H1 (cell line): Measurements from ENCODE around the gene MCC. TPM values are rescaled to one million over a fixed set of nuclear protein-coding genes. Genes with fewer than 3 reads are reported as not detected.

Experiments
- CTCF ChIA-PET: fragments of 300-600 bp; sonication (Branson Sonifier 250); formaldehyde crosslinking; loops from one replicate; lab custom pipeline; 2021; ENCODE audit not compliant: partially characterized antibody; lab: Charles Lee
- POLR2A ChIA-PET: fragments of 300-600 bp; sonication (Branson Sonifier 250); formaldehyde crosslinking; loops from one replicate; lab custom pipeline; 2021; ENCODE audit warnings: inconsistent platforms; ENCODE audit not compliant: partially characterized antibody; lab: Charles Lee
- DNase-seq, 2 experiments: peaks; one replicate each; pipeline versions ENCODE4 v3.0.0 to v3.0.0-alpha.2; 2010 to 2022; ENCODE audit warnings: low spot score in 2 of 2, low read depth in 1 of 2, mixed read lengths in 1 of 2
- FAIRE-seq: peaks from 2 replicates; lab custom pipeline; 2011; peaks lifted over from hg19 to GRCh38; lab: Jason Lieb, UNC
- H2AFZ ChIP-seq: 2 replicates; pipeline ENCODE4 v1.8.1; 2012; ENCODE audit warnings: low read length, inconsistent platforms
- H2AK5ac ChIP-seq: 2 replicates; pipeline ENCODE4 v1.6.1; 2013; ENCODE audit warnings: low read depth, low read length
- H2BK120ac ChIP-seq: replicated peaks from 2 replicates; pipeline ENCODE3; 2013; ENCODE audit warnings: low read depth, low read length, inconsistent platforms
- H2BK12ac ChIP-seq: 2 replicates; pipeline ENCODE4 v1.6.1; 2013; ENCODE audit warnings: low read depth, low read length
- H2BK15ac ChIP-seq: 2 replicates; pipeline ENCODE4 v1.6.1; 2013; ENCODE audit warnings: low read length
- H2BK20ac ChIP-seq: 2 replicates; pipeline ENCODE4 v1.6.1; 2013; ENCODE audit warnings: low read length
- H2BK5ac ChIP-seq: 2 replicates; pipeline ENCODE4 v1.6.1; 2013; ENCODE audit warnings: low read depth, low read length
- H3K14ac ChIP-seq: 2 replicates; pipeline ENCODE4 v1.6.1; 2013; ENCODE audit warnings: inconsistent platforms; ENCODE audit not compliant: insufficient read length
- H3K18ac ChIP-seq: 2 replicates; pipeline ENCODE4 v1.6.1; 2013; ENCODE audit warnings: low read length; ENCODE audit errors: extremely low read depth
- H3K23ac ChIP-seq: 2 replicates; pipeline ENCODE4 v1.6.1; 2013; ENCODE audit warnings: inconsistent platforms; ENCODE audit not compliant: insufficient read length
- H3K23me2 ChIP-seq: 2 replicates; pipeline ENCODE4 v1.6.1; 2013; ENCODE audit warnings: low read depth, low read length
- H3K27ac ChIP-seq: 2 replicates; pipeline ENCODE4 v1.6.1; 2011; ENCODE audit warnings: low read depth, low read length, inconsistent platforms
- H3K27me3 ChIP-seq, 4 experiments: replicated peaks in 1 of 4; 1 replicate in 1 of 4; 2 replicates in 3 of 4; pipeline versions ENCODE4 v1.6.1 to v1.8.1; 2011 to 2013; ENCODE audit warnings: low read length in 3 of 4, mild to moderate bottlenecking in 3 of 4, inconsistent platforms in 2 of 4, mixed read lengths in 2 of 4, moderate library complexity in 1 of 4; ENCODE audit not compliant: control insufficient read depth in 3 of 4, insufficient read depth in 3 of 4; ENCODE audit errors: extremely low read depth in 1 of 4
- H3K36me3 ChIP-seq, 4 experiments: 2 replicates each; pipeline versions ENCODE4 v1.6.1 to v1.8.1; 2011 to 2013; ENCODE audit warnings: mild to moderate bottlenecking in 4 of 4, low read length in 3 of 4, moderate library complexity in 2 of 4, control low read depth in 1 of 4, inconsistent platforms in 1 of 4; ENCODE audit not compliant: insufficient read depth in 4 of 4, control insufficient read depth in 2 of 4
- H3K4ac ChIP-seq: replicated peaks from 2 replicates; pipeline ENCODE3; 2013; ENCODE audit warnings: low read length, low read depth, mixed read lengths, inconsistent platforms; ENCODE audit not compliant: insufficient read length
- H3K4me1 ChIP-seq, 4 experiments: replicated peaks in 1 of 4; 1 replicate in 1 of 4; 2 replicates in 3 of 4; pipeline versions ENCODE4 v1.6.1 to v1.8.1; 2011 to 2013; ENCODE audit warnings: low read length in 3 of 4, inconsistent platforms in 2 of 4, mixed read lengths in 1 of 4; ENCODE audit not compliant: insufficient read depth in 4 of 4, control insufficient read depth in 3 of 4
- H3K4me2 ChIP-seq, 2 experiments: 2 replicates each; pipeline versions ENCODE4 v1.6.1 to v1.8.1; 2011 to 2013; ENCODE audit warnings: low read depth in 2 of 2, low read length in 2 of 2, control low read depth in 1 of 2, inconsistent platforms in 1 of 2, mild to moderate bottlenecking in 1 of 2; ENCODE audit not compliant: insufficient read depth in 1 of 2
- H3K4me3 ChIP-seq, 4 experiments: fragments of 200-600, 300-600 bp in 1 of 4; sonication (generic), shearing (Covaris generic), sonication (Bioruptor Twin) in 1 of 4; 2 replicates each; pipeline versions ENCODE4 v1.5.1 to v1.8.1; 2011 to 2016; ENCODE audit warnings: low read length in 4 of 4, low read depth in 3 of 4, control low read depth in 2 of 4, inconsistent platforms in 2 of 4, mild to moderate bottlenecking in 2 of 4, mixed read lengths in 1 of 4, moderate library complexity in 1 of 4; ENCODE audit not compliant: insufficient read depth in 2 of 4; ENCODE audit errors: extremely low read depth in 1 of 4
- H3K56ac ChIP-seq: replicated peaks from 2 replicates; pipeline ENCODE3; 2013; ENCODE audit warnings: low read depth, mild to moderate bottlenecking, mixed read lengths, low read length, inconsistent platforms; ENCODE audit not compliant: insufficient read length
- H3K79me1 ChIP-seq: 2 replicates; pipeline ENCODE4 v1.6.1; 2013; ENCODE audit warnings: low read depth, low read length, control low read depth
- H3K79me2 ChIP-seq, 2 experiments: 2 replicates each; pipeline versions ENCODE4 v1.6.1 to v1.8.1; 2012 to 2013; ENCODE audit warnings: low read length in 2 of 2, mild to moderate bottlenecking in 2 of 2, inconsistent platforms in 1 of 2; ENCODE audit not compliant: insufficient read depth in 2 of 2, control insufficient read depth in 1 of 2
- H3K9ac ChIP-seq, 4 experiments: replicated peaks in 1 of 4; 1 replicate in 1 of 4; 2 replicates in 3 of 4; pipeline versions ENCODE4 v1.6.1 to v1.8.1; 2011 to 2013; ENCODE audit warnings: low read depth in 3 of 4, low read length in 3 of 4, control low read depth in 2 of 4, mild to moderate bottlenecking in 2 of 4, moderate library complexity in 2 of 4, inconsistent platforms in 1 of 4; ENCODE audit errors: extremely low read depth in 1 of 4
- H3K9me3 ChIP-seq, 2 experiments: 2 replicates each; pipeline versions ENCODE4 v1.6.1 to v1.8.1; 2012 to 2013; ENCODE audit warnings: mild to moderate bottlenecking in 2 of 2, moderate library complexity in 2 of 2, control low read depth in 1 of 2, inconsistent platforms in 1 of 2, low read depth in 1 of 2, low read length in 1 of 2, mixed read lengths in 1 of 2; ENCODE audit not compliant: insufficient read depth in 2 of 2
- H4K20me1 ChIP-seq, 2 experiments: replicated peaks in 1 of 2; 2 replicates each; pipeline versions ENCODE3 to v1.8.1; 2011 to 2013; ENCODE audit warnings: inconsistent platforms in 2 of 2, low read length in 2 of 2, mild to moderate bottlenecking in 1 of 2; ENCODE audit not compliant: insufficient read depth in 2 of 2, control insufficient read depth in 1 of 2
- H4K5ac ChIP-seq: 2 replicates; pipeline ENCODE4 v1.6.1; 2013; ENCODE audit warnings: low read length, low read depth, mixed read lengths, inconsistent platforms; ENCODE audit not compliant: insufficient read length
- H4K8ac ChIP-seq: 2 replicates; pipeline ENCODE4 v1.8.0; 2013; ENCODE audit warnings: mild to moderate bottlenecking, moderate library complexity, low read length, inconsistent platforms; ENCODE audit not compliant: insufficient read depth; ENCODE audit errors: extremely low read depth
- H4K91ac ChIP-seq: replicated peaks from 2 replicates; pipeline ENCODE3; 2013; ENCODE audit warnings: low read length, mixed read lengths, inconsistent platforms; ENCODE audit not compliant: insufficient read length
- BCL11A ChIP-seq, 2 experiments: IDR thresholded peaks; one replicate each; pipeline ENCODE4 v1.6.1; 2011; ENCODE audit warnings: low read depth in 2 of 2, low read length in 2 of 2, mild to moderate bottlenecking in 2 of 2
- CTBP2 ChIP-seq: IDR thresholded peaks from 2 replicates; pipeline ENCODE4 v1.7.0; 2011; ENCODE audit warnings: borderline replicate concordance, mild to moderate bottlenecking, moderate library complexity, mixed read lengths, low read length; ENCODE audit not compliant: insufficient read depth, insufficient read length
- EZH2 ChIP-seq: fragments of 200-600 bp; sonication (generic); IDR thresholded peaks from 2 replicates; pipeline ENCODE4 v1.7.1; 2012; ENCODE audit warnings: low read depth, mild to moderate bottlenecking, moderate library complexity, low read length, inconsistent platforms; ENCODE audit not compliant: severe bottlenecking
- POLR2A ChIP-seq, 2 experiments: IDR thresholded peaks; 1 replicate in 1 of 2; 2 replicates in 1 of 2; pipeline ENCODE4 v1.6.1; 2011; ENCODE audit warnings: low read depth in 2 of 2, low read length in 2 of 2, mild to moderate bottlenecking in 2 of 2; ENCODE audit errors: control extremely low read depth in 1 of 2
- POLR2AphosphoS5 ChIP-seq: IDR thresholded peaks from 2 replicates; pipeline ENCODE4 v1.6.1; 2011; ENCODE audit warnings: low read depth, low read length
- RBBP5 ChIP-seq: IDR thresholded peaks from 2 replicates; pipeline ENCODE4 v1.7.1; 2012; ENCODE audit warnings: low read depth, mild to moderate bottlenecking, inconsistent platforms, low read length, moderate library complexity, borderline replicate concordance
- RXRA ChIP-seq: IDR thresholded peaks from 2 replicates; pipeline ENCODE4 v1.6.1; 2011; ENCODE audit warnings: low read depth, mild to moderate bottlenecking, low read length, moderate library complexity; ENCODE audit not compliant: insufficient read depth
- SP2 ChIP-seq: IDR thresholded peaks from 2 replicates; pipeline ENCODE4 v1.6.1; 2012; ENCODE audit warnings: mild to moderate bottlenecking, low read length, inconsistent platforms
- SP4 ChIP-seq: IDR thresholded peaks from 2 replicates; pipeline ENCODE4 v1.6.1; 2012; ENCODE audit warnings: low read length, inconsistent platforms
- TAF7 ChIP-seq: optimal IDR thresholded peaks from 2 replicates; pipeline ENCODE3; 2011; ENCODE audit warnings: low read depth, mild to moderate bottlenecking, inconsistent platforms, low read length, moderate library complexity, borderline replicate concordance
- TCF12 ChIP-seq: IDR thresholded peaks from 2 replicates; pipeline ENCODE4 v1.6.1; 2011; ENCODE audit warnings: low read depth, mild to moderate bottlenecking, low read length
- YY1 ChIP-seq: IDR thresholded peaks from 2 replicates; pipeline ENCODE4 v1.6.1; 2011; ENCODE audit warnings: low read depth, mild to moderate bottlenecking, low read length
- ZNF274 ChIP-seq: IDR thresholded peaks from 2 replicates; pipeline ENCODE4 v1.7.0; 2012; ENCODE audit warnings: low read length, borderline replicate concordance; ENCODE audit errors: extremely low read depth
- WGBS, 2 experiments: shearing (Covaris generic) in 1 of 2; methylation state at CpG; one replicate each; pipeline versions ENCODE4 v1.1.6 to v1.1.7; 2013 to 2015; ENCODE audit warnings: low lambda C conversion rate in 2 of 2, mixed read lengths in 2 of 2, inconsistent platforms in 1 of 2, low coverage in 1 of 2, missing lambda C conversion rate in 1 of 2; ENCODE audit not compliant: insufficient replicate concordance in 2 of 2, insufficient coverage in 1 of 2, insufficient read length in 1 of 2; ENCODE audit errors: extremely low coverage in 1 of 2, missing lambda C conversion rate in 1 of 2; 5-methylcytosine and 5-hydroxymethylcytosine counted together
- polyA plus RNA-seq, 7 experiments: library from polyadenylated mRNA; depleted of rRNA in 3 of 7; stranded (reverse) in 5 of 7; unstranded in 2 of 7; fragments of >200 nt in 5 of 7; fragments of 200-250 nt in 2 of 7; gene quantifications; 1 replicate in 5 of 7; 2 replicates in 1 of 7; 4 replicates in 1 of 7; pipeline versions ENCODE4 v1.2.1 to v1.2.3, GENCODE V29; 2011 to 2013; ENCODE audit warnings: missing spikeins in 2 of 7, mixed read lengths in 2 of 7
- total RNA-seq: library from RNA; stranded (reverse); fragmentation: NEBNext Ultra II Directional; extraction: Animal tissue kit (Norgen Biotek cat#: 25700); gene quantifications from 2 replicates; pipeline ENCODE4 v1.2.1, GENCODE V29; 2021
- TF ChIP-seq, protein P1 (sequence below): IDR thresholded peaks from 2 replicates; pipeline ENCODE4 v1.6.1; 2012; ENCODE audit warnings: inconsistent platforms
- TF ChIP-seq, protein P2 (sequence below): IDR thresholded peaks from 2 replicates; pipeline ENCODE4 v1.6.1; 2011; ENCODE audit warnings: low read depth, mild to moderate bottlenecking, low read length; ENCODE audit not compliant: insufficient read depth

MCC gene
- total and polyA plus RNA-seq, 2 of the 8 experiments (the other 6 are each of a cell fraction or from before 2014, with no cell fraction given): 2.6 to 18.3 TPM

DNA sequence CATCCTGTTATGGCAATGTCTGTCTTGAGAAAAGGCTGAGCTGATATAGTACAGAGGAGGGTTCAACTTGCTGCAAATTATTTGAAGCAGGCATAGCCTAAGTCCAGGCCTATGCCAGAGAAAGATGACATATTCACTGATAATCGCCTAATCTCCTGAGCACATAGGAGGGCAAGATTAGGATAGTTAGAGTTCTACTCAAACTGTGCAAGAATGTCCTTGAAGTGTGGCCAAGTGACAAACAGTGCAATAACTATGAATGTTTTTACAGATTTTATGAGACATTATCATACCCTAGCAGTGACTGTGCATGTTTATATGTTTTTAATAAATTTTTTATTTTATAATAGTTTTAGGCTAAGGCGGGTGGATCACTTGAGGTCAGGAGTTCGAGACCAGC lies 149.6 kb downstream of the MCC start:
- H3K27me3 ChIP-seq: no peaks in the 10 kb centered on the region
- no peak overlapping the region for H3K27ac ChIP-seq
- no peak overlapping the region for H2BK5ac ChIP-seq
- ChIA-PET CTCF (interaction anchor here (1.2 to 3.1 kb wide), 3 partner anchors 18 to 267 kb away, joined by 3 to 19 read pairs (median 5); no protein-coding TSS in a partner anchor), POLR2A (no interaction called here)
- FAIRE-seq (no peak), DNase-seq (no peak)
- no peaks in the 10 kb centered on the region for H3K79me2 ChIP-seq
- no peak overlapping the region for H4K8ac ChIP-seq
- no peaks in the 10 kb centered on the region for H3K79me1 ChIP-seq
- no peak overlapping the region for H3K14ac ChIP-seq
- H2BK20ac ChIP-seq: no peak overlapping the region
- no peak overlapping the region for H2BK12ac ChIP-seq
- no peaks in the 10 kb centered on the region for H3K23me2 ChIP-seq
- H2AK5ac ChIP-seq: no peak overlapping the region
- H3K4me2 ChIP-seq: no peak overlapping the region
- no peak overlapping the region for H3K23ac ChIP-seq
- no peak overlapping the region for H3K4me3 ChIP-seq
- H2AFZ ChIP-seq: no peak overlapping the region
- no peak overlapping the region for H2BK120ac ChIP-seq
- H4K5ac ChIP-seq: no peak overlapping the region
- H3K9ac ChIP-seq: no peak overlapping the region
- H3K36me3 ChIP-seq: no peaks in the 10 kb centered on the region
- H4K20me1 ChIP-seq: no peaks in the 10 kb centered on the region
- H3K56ac ChIP-seq: no peak overlapping the region
- no peak overlapping the region for H4K91ac ChIP-seq
- H3K9me3 ChIP-seq: no peaks in the 10 kb centered on the region
- H3K18ac ChIP-seq: no peak overlapping the region
- WGBS, 2 experiments: 93% methylated on average over 3 of the region's 3 CpGs; no CpG with 5 or more reads in 1 of the 2 experiments
- no peaks in the 10 kb centered on the region for H3K4me1 ChIP-seq
- no peak overlapping the region for H2BK15ac ChIP-seq
- H3K4ac ChIP-seq: no peak overlapping the region
- TF ChIP-seq EZH2 (no peak), YY1 (no peak), TCF12 (no peak), SP4 (no peak), RXRA (no peak), ZNF274 (no peak), TAF7 (no peak), POLR2AphosphoS5 (no peak), SP2 (no peak), RBBP5 (no peak), BCL11A (IDR thresholded peaks at IDR 0.05; ENCODE audit: low read depth in 2 of 2, low read length in 2 of 2) (no peak), POLR2A (IDR thresholded peaks at IDR 0.05; ENCODE audit: control extremely low read depth in 1 of 2, low read depth in 2 of 2, low read length in 2 of 2) (no peak), CTBP2 (no peak)
- TF ChIP-seq, protein P1, sequence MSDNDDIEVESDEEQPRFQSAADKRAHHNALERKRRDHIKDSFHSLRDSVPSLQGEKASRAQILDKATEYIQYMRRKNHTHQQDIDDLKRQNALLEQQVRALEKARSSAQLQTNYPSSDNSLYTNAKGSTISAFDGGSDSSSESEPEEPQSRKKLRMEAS: no peak
- TF ChIP-seq, protein P2, sequence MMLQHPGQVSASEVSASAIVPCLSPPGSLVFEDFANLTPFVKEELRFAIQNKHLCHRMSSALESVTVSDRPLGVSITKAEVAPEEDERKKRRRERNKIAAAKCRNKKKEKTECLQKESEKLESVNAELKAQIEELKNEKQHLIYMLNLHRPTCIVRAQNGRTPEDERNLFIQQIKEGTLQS: no peak
